Hematopoietic multipotent progenitor cell treated with erythropoietin and hydrocortisone succinate and interleukin-3 and kit ligand, for 4 days (in vitro differentiated cells): ENCODE data around the gene KIF5C.
"Not testable (repeated sequence)": the region's sequence is repeated elsewhere in the genome, so short reads cannot be mapped to it uniquely, and the experiment has no call there.

ENCODE experiments used
- DNase-seq: peaks from one replicate; pipeline ENCODE4 v3.0.0-alpha.2; 2015

KIF5C gene

DNA sequence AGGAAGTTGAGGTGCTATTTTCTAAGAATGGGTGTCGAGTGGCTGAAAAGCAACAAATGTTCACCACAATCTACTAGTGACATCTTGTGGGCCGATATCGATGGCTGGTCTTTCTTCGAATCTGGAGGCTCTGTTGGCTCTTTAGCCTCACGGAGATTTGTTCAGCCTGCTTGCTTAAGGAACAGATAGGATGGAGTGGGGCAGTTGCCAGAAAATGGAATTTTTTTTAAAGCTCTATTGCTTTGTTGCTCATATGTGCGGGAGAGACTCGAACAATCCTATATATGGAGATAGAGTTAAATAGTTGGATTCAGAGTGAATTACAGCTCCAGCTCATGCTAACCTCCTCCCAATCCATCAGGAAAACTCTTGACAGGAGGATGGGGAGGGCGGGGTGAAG lies 92.6 kb downstream of the KIF5C start:
- DNase-seq = peak; percentile 72

DNA sequence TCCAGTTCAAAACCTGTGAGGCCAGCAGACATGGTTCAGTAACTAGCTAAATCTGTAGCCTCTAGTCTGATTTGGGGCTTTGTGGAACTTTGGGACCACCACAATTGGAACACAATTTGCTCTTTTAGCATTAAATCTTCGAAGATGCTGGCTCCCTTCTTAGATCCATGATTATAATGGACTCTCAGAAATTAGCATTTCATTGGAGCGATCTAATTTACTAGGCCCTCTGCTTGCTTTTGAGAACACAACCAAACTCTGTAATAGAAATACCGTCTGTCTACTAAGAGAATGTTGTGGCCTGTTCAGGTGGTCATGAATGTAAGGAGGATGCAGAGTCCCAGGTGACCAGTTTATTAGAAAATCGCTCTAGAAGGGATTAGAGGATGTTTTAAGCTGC lies 93.3 kb downstream of the KIF5C start:
- no peak for DNase-seq

DNA sequence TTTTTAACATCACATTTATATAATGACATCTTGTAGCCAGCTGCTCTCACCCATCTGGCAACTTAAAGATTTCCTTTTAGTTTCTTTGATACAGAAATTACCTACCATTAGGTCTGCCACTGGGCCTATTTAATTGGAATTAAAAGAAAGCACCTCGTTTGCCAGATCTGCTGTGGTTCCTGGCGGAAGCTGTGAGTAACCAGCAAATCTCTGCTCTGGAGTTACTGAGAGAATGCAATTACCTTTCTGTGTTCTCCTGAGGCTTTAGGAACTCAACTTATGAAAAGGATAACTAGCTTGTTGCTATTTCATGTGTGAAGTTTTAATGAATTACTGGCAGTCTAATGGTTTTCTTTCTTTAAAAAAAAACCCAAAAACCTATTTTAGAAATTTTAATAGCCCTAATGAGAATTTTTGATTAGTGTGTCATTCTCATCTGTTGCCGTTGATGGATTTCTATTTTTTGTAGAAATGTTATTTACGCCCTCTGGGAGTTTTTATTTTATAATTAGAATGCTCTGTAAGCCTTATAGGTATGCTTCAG lies 93.8 kb downstream of the KIF5C start:
- DNase-seq = no peak

DNA sequence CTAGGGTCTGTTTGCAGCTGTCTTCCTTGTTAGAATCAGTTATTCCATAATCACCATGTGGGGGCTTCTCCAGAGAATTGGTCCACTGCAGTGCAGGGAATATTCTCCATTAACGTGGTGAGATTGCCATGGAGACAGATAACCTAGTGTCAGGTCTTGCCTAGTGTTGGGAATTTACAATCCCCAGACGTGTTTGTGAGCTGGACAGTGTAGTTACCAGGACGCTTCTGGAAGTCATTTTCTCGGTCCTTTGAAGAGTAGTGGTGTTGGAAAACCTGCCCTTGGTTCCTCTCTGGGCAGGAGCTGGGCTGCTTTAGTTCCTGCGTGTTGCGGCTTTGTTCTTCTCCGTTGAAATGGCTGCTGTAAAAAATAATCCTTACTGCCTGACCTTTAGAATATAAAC lies 94.6 kb downstream of the KIF5C start:
- DNase-seq = no peak

DNA sequence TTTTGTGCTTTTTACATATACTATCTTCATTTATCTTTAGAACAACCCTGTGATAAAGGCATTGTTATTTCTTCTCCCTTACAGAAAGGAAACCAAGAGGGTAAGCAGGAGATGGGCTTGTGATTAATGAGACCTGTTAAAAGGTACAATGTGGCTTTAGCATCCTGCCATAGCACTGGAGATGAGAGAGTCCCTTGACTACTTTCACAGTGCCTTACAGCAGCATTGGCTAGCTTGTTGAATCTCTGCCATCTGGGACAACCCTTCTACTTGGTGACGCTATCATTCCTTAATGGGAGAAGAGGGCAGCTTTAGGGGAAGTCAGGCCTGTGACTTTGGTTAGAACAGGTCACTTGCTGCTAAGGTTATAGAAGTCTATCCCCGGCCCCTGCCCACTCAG lies 95.4 kb downstream of the KIF5C start:
- no peak for DNase-seq

DNA sequence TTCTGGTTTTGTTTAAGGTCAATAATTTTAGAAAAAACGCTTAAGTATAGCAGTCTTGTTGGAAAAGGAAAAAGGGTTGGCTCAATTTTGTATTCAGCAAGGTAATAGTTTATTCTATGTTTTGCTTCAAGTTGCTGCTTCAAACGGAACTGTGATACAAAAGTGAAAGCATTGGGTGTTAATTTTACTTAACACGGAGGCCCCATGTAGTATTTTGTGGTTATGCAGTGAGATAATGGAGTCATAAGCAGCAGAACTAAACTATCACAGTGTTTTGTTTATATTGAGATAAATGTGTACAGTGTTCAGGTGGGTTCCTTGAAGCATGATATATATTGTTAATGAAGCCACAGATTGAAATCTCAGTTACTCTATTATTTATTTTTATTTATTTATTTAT lies 96.5 kb downstream of the KIF5C start:
- peak; percentile 24 for DNase-seq

DNA sequence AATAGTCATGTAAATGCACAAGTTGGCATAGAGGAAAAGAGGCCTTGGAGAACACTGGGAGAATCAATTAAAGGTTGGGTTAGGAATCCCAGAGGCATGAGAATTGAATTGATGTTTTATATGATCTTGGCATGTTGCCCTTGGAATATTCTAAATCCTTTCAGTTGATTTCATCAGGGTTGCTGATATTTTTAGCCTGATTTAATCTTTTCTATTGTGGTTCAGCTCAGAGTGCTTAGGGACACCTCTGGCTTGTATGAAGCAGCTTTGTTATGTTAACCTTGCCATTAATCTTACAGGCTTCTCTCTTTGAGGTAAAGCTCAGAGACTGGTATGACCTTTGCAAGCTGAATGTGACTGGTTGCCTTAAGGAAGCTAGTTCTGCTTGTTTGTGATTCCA lies 99.1 kb downstream of the KIF5C start:
- no peak for DNase-seq

DNA sequence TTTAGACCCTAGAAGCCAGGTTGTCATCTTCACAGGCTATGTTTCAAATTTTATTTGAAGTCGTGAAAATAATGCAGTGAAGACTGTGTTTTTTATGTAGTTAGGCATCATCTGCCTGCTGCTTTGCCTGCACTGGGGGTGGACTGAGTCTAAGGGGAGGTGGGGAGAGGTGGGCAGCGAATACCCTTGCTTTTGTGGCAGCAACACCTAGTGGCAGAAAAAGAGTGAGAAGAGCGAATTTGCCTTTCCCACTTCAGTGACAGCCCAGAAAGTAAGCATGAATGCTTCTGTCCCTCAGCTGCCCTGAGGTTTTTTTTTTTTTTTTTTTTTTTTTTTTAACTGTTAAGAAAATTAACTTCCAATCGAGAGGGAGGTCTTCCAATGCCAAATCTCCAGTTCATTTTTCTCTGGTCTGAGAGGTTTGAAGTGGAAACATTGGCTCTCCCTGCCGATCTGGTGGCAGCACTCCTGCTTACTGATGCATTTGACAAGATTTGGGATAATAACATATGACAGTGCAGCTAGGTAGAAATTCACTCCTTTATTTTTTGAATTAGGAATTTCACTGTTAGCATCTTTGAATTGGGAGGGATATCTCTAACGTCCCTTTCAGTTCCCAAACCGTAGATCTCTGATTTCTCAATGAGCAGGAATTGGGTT lies 103.1 kb downstream of the KIF5C start:
- no peak for DNase-seq

DNA sequence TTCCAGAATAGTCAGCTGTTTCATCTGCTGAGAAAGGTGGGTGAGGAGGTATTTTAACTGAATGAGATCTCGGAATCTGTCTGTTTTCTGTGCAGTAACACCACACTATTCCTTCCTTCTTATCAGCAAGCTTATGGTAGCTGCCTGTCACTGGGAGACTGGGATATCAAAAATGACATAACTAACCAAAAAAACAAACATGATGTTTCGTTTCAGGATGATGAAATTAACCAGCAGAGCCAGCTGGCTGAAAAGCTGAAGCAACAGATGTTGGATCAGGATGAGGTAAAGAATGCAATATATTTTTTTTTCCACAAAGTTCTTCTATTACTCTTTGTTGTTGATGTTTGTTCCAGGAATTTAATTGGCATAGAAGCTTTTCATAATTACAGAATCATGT lies 103.7 kb downstream of the KIF5C start:
- peak; percentile 18 for DNase-seq

DNA sequence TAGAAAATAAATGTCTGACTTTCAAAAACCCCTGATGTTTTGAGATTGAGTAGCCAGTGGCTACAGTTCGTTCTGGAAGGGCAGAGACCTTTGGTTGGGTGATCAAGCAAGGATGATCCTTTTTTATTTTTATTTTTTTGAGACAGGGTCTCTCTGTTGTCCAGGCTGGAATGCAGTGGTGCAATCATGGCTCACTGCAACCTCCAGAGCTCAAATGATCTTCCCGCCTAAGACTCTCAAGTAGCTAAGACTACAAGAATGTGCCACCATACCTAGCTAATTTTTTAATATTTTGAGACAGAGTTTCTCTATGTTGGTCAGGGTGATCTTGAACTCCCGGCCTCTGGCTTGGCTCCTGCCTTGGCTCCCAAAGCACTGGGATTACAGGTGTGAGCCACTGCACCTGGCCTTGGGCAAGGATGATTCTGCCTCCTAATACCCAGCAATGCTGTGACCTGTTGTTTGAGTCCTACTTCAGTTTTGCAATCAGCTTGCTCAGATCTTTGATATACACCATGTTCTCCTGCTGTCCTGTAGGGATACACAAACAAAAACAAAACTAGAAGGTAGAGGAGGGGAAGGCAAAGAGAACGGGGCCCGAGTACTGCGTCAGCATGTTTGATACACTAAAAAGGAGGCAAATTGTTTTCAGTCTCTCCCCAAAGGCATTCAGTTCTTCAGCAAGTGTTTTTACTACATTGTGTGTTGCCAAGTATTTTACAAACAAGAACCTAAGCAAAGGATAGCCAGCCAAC lies 104.3 kb downstream of the KIF5C start:
- DNase-seq = no peak

DNA sequence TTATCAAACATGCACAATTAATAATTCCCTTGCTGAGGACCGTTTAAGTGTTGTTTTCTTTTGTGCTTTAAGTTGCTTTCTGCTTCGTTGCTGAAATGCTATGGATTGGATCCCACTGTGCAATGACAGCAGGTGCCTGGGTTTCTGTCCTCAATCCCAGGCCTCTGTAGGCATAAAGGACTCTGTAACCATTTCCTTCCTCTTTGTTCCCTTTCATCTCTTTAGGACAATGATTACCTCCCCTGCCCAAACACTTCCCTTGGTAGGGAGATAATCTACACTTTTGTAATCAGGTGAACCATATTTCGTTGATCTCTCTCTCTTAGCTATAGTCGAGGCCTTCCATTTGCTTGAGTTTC lies 104.9 kb downstream of the KIF5C start:
- DNase-seq = peak; percentile 20

DNA sequence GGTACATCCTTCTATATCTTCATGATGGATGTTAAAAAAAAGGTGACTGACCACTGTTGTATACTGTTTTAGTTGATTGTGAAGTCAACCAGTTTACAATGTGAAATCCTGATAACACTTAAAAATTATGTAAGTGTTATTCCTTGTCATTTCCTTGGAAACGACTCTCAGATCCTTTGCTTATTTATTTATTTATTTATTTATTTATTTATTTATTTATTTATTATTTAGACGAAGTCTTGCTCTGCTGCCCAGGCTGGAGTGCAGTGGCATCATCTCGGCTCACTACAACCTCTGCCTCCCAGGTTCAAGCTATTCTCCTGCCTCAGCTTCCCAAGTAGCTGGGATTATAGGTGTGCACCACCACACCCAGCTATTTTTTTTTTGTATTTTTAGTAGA lies 105.5 kb downstream of the KIF5C start:
- DNase-seq = not testable (repeated sequence)

DNA sequence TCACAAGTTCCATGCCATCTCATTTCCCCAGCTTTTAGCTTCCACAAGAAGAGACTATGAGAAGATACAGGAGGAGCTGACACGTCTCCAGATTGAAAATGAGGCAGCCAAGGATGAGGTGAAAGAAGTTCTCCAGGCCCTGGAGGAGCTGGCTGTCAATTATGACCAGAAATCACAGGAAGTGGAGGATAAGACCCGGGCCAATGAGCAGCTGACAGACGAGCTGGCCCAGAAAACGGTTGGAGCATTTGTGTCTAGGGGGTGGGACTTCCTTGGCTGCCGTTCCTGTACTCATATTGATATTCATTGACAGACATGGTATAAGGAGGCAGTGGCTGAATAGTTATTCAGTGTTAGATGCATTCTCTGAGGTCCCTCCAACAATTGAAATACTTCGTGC lies 106.3 kb downstream of the KIF5C start:
- DNase-seq = no peak

DNA sequence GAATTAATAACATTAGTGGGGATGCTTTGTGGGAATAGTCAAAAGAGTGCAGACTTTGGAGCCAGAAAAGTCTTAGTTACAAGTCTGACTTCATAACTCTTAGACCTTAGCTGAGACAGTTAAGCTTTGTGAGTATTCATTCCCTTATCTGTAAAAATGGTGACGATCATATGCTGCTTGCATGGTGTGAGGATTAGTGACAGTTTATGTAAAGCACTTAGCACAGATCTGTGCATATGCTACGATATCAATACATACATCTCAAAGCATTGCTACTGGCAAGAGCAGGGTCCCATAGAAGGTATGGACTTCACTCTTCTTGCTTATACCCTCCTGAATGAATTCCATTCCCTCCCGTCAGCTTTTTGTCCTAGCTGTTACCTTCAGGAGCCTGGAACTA lies 106.8 kb downstream of the KIF5C start:
- no peak for DNase-seq

DNA sequence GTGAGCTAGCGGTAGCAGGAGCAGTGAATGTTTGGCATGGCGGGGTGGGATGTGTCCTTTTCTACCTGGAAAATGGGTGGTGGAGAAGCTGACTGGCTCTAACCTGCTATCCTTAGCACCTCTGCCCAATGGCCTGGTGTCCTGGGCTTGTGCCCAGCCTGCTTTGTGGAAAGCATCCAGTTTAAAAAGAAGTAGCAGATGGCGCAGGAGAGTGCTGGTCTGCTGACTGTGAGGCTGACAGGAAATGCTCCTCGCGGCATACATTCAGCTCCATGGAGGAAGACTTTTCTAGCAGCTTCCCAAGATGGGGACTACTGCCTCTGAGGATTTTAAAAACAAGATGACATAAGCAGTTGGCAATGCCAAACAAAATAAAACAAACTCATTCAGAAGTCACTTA lies 107.3 kb downstream of the KIF5C start:
- DNase-seq = no peak

DNA sequence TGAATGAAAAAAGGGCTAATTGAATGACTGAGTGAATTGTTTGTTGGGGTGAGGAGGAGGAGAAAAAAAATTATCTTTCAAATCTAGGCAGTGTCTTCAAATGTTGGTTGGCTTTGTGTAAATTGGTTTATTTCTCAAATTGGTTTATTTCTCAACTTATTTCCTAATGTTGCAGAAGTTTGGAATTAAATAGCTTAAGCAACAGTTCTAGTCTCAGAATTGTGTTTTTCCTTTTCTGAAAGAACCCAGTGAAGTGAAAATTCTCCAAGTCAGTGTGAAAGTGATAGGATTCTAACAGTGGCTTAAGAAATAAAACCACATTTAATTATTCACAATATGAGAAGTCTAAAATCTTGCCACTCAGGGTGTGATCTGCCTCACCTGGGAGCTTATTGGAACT lies 108.9 kb downstream of the KIF5C start:
- no peak for DNase-seq

DNA sequence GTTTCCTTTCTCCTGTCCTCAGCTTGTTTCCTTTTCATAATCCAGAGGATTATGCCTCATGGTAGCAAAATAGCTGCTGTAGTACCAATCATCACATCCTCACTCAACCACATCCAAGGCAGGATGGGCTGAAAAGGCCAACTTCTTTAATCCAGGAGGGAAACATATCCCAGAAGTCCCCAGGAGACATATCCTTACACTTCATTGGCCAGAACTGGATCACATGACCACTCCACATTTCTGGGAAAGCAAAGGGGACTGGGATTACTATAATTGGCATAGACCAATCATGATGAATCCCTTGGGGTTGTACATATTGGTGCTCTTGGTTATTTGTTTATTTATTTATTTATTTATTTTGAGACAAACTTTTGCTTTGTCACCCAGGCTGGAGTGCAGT lies 109.4 kb downstream of the KIF5C start:
- no peak for DNase-seq

DNA sequence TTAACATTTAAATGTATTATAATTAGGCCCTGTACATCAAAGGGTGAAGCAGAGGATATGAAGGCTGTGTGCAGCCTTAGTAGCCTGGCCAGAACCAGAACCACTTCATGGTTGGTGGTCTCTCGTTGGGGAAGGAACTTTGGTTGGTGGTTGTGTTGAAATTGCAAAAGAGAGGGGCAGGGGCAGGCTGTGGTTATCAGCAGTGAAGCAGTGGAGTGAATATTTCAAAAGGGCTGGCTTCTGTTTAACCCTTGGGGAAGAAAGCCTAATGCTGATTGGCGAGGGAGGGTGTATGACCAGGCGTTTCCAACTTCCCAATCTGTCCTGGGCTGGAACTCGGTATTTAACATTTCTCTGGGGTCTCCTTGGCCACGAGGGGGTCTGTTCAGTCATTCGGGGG lies 112.3 kb downstream of the KIF5C start:
- DNase-seq = peak; percentile 56

DNA sequence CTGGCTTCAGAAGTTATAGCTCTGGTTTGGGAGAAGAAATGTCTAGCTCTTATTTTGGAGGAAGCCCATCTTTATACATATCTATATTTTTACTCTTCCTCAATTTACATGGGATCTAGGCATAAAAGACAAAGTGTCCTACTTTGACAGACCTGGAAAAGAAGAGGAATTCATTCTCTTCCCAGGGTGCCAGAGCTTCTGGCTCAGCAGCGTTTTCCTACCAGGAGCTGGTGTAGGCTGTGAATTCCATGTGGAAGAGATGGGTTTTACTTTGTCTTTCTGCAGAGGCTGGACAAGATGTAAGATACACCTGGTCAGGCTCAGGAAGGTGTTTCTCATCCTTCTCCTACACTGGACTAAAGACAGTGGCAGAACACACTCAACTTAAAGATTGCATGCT lies 113.3 kb downstream of the KIF5C start:
- no peak for DNase-seq

DNA sequence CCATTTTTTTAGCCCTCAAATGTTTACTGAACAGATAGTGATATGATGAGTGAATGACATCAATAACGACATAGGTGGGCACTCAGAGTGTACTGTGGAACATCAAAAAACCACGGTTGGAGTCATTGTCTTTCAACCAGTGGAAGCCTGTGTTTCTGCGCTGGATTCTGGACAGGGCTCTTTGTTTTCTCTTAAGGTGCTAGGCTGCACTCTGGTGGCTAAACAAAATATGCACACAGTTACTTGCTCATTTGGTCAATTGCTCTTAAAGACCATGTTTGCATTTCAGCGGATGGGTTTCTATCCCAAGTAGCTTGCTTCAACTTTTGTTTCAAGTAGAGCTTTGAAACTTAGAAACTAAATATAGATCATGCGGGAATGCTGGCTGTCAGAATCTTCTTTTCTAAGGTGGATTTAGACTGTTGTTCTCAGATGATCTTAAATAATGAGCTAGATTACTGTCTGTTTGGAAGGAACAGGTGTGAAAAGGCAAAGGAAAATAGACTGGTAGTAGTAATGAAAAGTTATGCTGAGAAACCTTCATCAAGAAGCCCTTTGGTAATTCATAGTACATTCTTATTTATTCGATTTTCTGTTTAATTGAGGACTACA lies 115.0 kb downstream of the KIF5C start:
- peak; percentile 92 for DNase-seq

DNA sequence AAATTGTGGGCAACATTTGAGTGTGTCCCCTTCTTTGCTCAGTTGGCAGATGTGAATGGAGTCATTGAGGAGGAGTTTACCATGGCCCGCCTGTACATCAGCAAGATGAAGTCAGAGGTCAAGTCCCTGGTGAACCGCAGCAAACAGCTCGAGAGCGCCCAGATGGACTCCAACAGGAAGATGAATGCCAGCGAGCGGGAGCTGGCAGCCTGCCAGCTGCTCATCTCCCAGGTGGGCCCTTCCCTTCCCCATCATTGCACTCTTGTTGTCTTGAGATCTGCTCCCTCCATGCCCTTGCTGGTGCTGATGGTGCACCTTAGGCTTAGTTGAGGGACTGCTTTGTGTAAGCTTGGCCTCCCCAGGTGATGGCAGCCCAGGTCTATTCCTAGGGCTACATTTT lies 115.9 kb downstream of the KIF5C start:
- DNase-seq = no peak

DNA sequence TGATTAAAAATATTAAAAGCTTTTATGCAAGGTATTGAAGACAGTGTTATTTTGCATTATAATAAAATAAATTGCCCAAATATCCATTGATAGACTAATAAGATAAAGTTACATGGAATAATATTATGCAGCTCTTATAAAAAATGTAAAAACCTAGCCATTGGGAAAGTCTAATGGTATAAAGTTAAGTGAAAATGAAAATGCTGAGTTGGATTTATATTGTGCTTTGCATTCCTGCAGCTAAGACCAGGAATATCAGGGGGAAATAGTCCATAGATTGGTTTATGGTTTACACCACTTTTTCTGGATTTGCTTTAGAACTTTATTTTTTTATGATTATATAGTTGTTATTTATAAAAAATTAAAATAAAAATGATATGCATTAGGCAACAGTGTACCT lies 117.4 kb downstream of the KIF5C start:
- no peak for DNase-seq

DNA sequence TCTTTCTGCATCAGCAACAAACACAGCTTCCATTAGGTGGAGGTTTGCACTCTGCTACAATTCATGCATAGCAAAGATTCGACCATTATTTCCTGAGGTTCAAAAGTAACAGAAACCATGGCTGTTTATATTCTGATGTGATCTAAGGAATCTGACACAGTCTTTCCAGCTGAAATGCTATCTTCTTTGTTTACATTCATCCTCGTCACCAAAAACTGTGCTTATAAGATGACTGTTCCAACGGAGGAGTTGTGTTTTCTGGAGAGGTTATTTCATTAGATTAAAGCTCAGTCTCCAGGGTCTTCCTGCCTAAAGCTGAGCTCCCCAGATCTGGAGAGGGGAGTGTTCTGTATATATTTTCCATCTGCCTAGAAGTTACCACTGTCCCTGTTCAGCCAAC lies 118.3 kb downstream of the KIF5C start:
- no peak for DNase-seq

DNA sequence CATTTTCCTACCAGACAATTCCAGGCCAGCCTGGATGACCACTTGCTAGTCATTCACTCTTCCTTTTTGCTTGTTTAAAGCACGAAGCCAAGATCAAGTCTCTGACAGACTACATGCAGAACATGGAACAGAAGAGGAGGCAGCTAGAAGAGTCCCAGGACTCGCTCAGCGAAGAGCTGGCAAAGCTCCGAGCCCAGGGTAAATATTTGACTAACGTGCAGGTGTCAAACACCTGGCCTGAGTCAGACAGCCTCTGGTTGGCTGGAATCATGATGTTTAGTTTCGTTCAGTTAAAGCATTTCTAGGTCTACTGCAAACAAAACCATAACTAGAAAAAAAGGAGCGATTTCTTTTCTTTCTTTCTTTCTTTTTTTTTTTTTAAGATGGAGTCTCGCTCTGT lies 119.3 kb downstream of the KIF5C start:
- no peak for DNase-seq
